AG10803 (cell line): ENCODE measurements around the gene ATP8A2.

Experiments used
- DNase-seq: peaks from one replicate; pipeline ENCODE4 v3.0.0; 2010; ENCODE audit warnings: low read depth
- H3K4me3 ChIP-seq: 2 replicates; pipeline ENCODE4 v1.5.1; 2011; ENCODE audit warnings: mild to moderate bottlenecking, low read length, control low read depth
- CTCF ChIP-seq: conservative IDR thresholded peaks from 2 replicates; pipeline ENCODE4 v1.5.1; 2011; ENCODE audit warnings: mild to moderate bottlenecking, low read length, control low read depth, inconsistent platforms

Gene ATP8A2

DNA sequence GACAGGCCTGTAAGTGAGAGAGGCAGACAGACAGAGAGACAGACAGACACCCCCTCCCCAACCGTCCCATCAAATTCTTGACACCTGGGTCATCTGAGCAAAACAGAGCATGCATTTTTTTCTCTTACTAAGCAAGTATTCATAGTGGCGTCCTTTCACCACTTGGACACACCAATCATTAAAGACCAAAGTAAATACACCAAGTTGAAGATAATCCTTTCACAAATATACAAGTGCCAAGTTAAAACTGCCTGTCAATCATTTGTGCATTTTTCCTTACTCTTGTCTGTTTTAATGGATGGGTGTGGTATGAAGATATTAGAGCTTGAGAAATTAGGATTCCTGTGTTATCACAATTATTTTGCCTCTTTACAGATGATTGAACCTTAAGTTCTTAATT, 337.3 kb downstream of the ATP8A2 start:
- no peak for DNase-seq
- no peak overlapping the region for H3K4me3 ChIP-seq
- no peak for TF ChIP-seq CTCF

GRCh38 chr13:25715760-25716159, 344.0 kb downstream of the ATP8A2 start:
- DNase-seq: no peak
- no peak for TF ChIP-seq CTCF
- no peak overlapping the region for H3K4me3 ChIP-seq

- no peak for DNase-seq
- no peak for TF ChIP-seq CTCF
- no peak overlapping the region for H3K4me3 ChIP-seq
These were observed 346.0 kb downstream of the ATP8A2 start for GRCh38 chr13:25717666-25718197.

DNA sequence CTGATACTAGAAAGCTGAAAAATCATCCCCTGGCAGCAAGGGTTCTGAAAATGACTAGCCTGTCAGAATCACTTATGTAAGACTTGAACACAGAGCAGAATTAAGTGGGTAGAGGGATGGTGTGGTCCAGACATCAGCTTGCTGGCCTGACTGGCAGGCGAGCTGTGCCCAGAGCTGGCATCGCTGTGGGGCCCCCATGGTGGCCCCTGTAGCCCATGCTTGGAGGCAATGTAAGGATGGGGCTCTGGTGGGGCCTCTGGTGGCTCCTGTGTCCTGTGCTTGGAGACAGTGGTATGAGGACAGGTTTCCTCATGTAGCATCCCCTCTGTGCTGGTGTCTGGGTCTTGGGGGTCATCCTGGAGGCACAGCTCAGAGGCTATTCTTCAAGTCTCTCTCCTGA, 347.9 kb downstream of the ATP8A2 start:
- no peak overlapping the region for H3K4me3 ChIP-seq
- no peak for TF ChIP-seq CTCF
- DNase-seq: no peak

- H3K4me3 ChIP-seq: no peak overlapping the region
- DNase-seq: no peak
- no peak for TF ChIP-seq CTCF
These were observed 351.1 kb downstream of the ATP8A2 start for GRCh38 chr13:25722893-25723292.

GRCh38 chr13:25725104-25725503, 353.3 kb downstream of the ATP8A2 start:
- no peak for TF ChIP-seq CTCF
- no peak overlapping the region for H3K4me3 ChIP-seq
- DNase-seq: no peak

DNA sequence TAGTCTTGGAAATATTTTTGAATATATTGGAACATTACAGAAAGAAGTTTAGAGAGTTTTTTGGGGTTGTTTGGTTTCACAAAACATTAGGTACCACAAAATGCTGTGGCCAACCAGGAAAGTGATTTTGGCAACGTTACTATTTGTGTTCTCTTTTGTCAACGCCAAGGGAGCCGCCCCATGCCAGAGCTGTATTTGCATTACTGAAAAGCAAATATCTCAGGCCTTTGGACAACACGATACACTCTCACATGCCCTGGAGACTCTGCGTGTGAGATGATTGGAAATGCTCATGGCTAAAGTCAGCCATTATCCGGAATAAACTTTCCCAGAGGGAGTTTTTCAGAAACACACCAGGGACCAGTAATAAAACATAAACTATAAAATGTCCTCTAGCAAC, 355.5 kb downstream of the ATP8A2 start:
- TF ChIP-seq CTCF: no peak
- H3K4me3 ChIP-seq: no peak overlapping the region
- DNase-seq: no peak
